GM12891 (cell line): ENCODE data around the gene ALDOA. TPM values are rescaled to one million over a fixed set of nuclear protein-coding genes. Genes with fewer than 3 reads are reported as not detected.
A peak's percentile ranks its signal among the peaks of the same experiment; 100 is the strongest.
"Not testable (repeated sequence)": the region's sequence is repeated elsewhere in the genome, so short reads cannot be mapped to it uniquely, and the experiment has no call there.

ENCODE experiments used
- DNase-seq: peaks from one replicate; pipeline ENCODE4 v3.0.0; 2011; ENCODE audit warnings: low spot score; ENCODE audit not compliant: insufficient read length
- FAIRE-seq: peaks from 2 replicates; lab custom pipeline; 2011; peaks lifted over from hg19 to GRCh38; lab: Jason Lieb, UNC
- PAX5 ChIP-seq: IDR thresholded peaks from 2 replicates; pipeline ENCODE4 v1.6.1; 2011; ENCODE audit warnings: low read length, moderate library complexity, mild to moderate bottlenecking; ENCODE audit not compliant: insufficient read depth, severe bottlenecking
- POLR2A ChIP-seq: IDR thresholded peaks from 2 replicates; pipeline ENCODE4 v1.6.1; 2011; ENCODE audit warnings: low read depth, low read length, control low read depth
- POLR2AphosphoS5 ChIP-seq: IDR thresholded peaks from 2 replicates; pipeline ENCODE4 v1.6.1; 2011; ENCODE audit warnings: low read depth, low read length, control low read depth
- POU2F2 ChIP-seq: IDR thresholded peaks from 2 replicates; pipeline ENCODE4 v1.6.1; 2011; ENCODE audit warnings: low read depth, mild to moderate bottlenecking, control low read depth, low read length, moderate library complexity
- SPI1 ChIP-seq: IDR thresholded peaks from 2 replicates; pipeline ENCODE4 v1.6.1; 2011; ENCODE audit warnings: low read depth, low read length, control low read depth
- TAF1 ChIP-seq: IDR thresholded peaks from 2 replicates; pipeline ENCODE4 v1.6.1; 2011; ENCODE audit warnings: low read depth, low read length, control low read depth
- polyA plus RNA-seq: library from polyadenylated mRNA; unstranded; fragments of >200 nt; gene quantifications from one replicate; pipeline ENCODE4 v1.2.1, GENCODE V29; 2012; ENCODE audit warnings: low read depth, missing spikeins, inconsistent platforms; ENCODE audit not compliant: missing spikeins

ALDOA gene
- polyA plus RNA-seq, result 1,510 TPM

DNA sequence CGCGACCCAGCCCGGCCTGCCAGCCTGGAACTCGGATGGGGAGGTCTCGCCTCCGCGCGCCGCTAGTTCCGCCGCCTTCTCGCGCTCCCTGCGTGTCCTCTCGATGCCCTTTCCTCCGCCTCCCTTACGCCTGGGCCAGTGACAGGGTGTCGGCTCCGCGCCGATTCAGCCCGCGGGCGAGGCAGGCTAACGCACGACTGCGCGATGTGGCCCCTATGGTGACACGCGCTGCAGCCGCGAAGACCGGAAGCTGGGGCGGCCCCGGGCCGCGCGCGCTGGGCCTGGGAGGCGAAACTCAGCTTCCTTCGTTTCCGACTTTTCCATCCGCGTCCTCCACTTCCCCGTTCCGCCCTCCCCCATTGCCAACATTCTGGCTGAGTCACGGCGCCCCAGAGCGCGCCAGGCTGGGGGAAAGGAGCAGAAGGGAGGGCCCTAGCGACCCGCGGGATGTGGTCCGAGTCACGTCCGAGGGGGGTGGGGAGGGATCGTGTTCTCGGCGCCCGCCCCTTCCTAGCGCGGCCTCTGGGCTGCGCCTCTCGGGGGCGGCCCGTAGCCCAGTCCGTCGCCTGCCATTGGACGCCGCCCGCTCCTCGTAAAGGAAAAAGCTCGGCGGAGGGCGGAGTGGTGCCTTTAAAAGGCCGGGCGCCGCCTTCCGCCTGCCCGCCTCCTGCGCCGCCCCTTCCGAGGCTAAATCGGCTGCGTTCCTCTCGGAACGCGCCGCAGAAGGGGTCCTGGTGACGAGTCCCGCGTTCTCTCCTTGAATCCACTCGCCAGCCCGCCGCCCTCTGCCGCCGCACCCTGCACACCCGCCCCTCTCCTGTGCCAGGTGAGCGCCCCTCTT is at the start of gene ALDOA:
ALDOA (plus strand) TSS at position 659 of the 841 bp plus-strand sequence. CDS start 1,138 bp downstream, outside the sequence.
- peak; percentile 92 for FAIRE-seq
- TF ChIP-seq POLR2A (peak; percentile 82), SPI1 (peak; percentile 4; the same call in 1 of the 2 replicates), PAX5 (no peak), POU2F2 (no peak; the same call in 1 of the 2 replicates), TAF1 (peak; percentile 66), POLR2AphosphoS5 (peak; percentile 90)
- peak; percentile 94 for DNase-seq

DNA sequence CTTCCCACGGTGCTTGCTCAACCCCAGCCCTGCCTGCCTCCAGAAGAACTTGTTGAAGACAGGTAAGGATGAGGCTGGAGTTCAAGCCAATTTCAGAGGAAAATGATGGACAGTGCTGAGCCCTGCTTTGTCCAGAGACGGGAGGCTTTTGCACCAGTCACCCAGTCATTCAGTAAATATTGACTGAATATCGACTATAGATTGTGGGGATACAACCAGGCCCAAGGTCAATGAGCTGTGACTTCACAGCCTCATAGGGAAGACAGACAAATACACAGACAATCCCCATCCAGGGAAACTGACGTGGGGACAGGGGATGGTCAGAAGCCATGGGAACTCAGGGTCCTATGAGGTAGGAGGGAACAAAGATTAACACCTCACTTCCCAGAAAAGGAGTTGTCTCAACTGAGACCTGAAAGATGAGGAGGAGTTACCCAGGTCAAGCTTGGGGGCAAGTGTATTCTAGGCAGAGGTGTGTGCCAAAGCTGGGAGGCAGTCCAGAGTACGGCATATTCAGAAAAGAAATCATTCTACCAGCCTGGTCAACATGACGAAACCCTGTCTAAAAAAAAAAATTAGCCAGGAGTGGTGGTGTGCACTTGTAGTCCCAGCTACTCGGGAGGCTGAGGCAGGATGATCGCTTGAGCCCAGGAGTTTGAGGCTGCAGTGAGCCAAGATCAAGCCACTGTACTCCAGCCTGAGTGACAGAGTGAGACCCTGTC is 48.8 kb upstream of the ALDOA start:
- DNase-seq (no peak), FAIRE-seq (no peak)
- TF ChIP-seq POLR2A, result no peak
- TF ChIP-seq TAF1, result no peak
- no peak for TF ChIP-seq SPI1
- no peak for TF ChIP-seq PAX5
- TF ChIP-seq POLR2AphosphoS5, result no peak

DNA sequence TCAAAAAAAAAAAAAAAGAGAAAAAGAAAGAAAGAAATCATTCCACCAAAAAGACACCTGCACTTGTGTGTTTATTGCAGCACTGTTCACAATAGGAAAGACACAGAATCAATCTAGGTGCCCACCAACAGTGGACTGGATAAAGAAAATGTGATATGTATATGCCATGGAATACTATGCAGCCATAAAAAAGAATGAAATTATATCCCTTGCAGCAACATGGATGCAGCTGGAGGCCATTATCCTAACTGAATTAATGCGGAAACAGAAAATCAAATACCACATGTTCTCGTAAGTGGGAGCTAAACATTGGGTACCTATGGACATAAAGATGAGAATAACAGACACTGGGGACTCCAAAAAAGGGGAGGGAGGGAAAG is 48.3 kb upstream of the ALDOA start:
- TF ChIP-seq TAF1 (no peak), PAX5 (no peak), POU2F2 (no peak), POLR2AphosphoS5 (no peak), POLR2A (no peak), SPI1 (no peak)
- DNase-seq, result no peak
- FAIRE-seq, result no peak

DNA sequence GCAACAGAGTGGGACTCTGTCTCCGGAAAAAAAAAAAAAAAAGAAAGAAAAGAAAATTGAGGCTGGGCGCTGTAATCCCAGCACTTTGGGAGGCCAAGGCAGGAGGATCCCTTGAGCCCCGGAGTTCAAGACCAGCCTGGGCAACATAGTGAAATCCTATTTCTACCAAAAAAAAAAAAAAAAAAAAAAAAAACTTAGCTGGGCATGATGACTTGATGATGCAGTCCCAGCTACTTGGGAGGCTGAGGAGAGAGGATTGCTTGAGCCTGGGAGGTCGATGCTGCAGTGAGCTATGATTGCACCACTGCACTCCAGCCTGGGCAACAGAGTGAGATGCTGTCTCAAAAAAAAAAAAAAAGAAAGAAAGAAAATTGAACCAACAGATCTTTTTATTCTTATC is 47.6 kb upstream of the ALDOA start:
- not testable (repeated sequence) for FAIRE-seq

DNA sequence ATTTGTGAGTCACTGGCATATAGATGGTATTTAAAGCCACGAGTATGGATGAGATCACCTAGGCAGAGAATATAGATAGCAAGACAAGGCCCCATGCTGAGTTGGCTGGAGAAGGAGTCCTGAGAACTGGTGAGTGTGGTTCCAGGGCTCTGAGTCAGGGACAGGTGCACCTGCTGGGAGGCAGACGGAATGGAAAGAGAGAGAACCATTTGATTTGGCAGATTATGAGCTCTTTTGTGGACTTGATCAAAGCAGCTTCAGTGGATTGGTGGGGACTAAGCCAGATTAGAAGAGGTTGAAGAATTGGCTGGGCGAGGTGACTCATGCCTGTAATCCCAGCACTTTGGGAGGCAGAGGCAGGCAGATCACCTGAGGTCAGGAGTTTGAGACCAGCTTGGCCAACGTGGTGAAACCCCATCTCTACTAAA is 46.8 kb upstream of the ALDOA start:
- no peak for DNase-seq
- TF ChIP-seq POLR2AphosphoS5 (no peak), POLR2A (no peak), POU2F2 (no peak), SPI1 (no peak), TAF1 (no peak), PAX5 (no peak)
- no peak for FAIRE-seq

More for the DNA sequence above, 47.6 kb upstream of the ALDOA start:
- DNase-seq, result not testable (repeated sequence)

DNA sequence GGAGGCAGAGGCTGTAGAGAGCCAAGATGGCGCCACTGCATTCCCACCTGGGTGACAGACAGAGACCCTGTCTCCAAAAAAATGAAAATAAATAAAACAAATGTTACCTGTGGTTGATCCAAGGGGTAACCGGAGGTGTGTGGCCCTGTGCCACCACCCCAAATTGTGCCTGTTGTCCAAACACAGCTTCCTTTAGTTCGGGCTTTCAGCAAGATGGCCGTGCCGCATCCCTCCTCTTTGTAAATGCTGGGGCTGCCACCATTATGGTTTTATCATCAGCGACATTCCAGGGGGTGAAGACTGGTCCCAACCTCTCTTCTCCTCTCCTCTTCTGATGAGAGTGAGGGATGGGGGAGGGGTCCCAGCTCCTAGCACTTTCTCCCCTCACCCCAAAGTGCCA is 42.7 kb upstream of the ALDOA start, which contains the start of gene C16orf92:
C16orf92 (plus strand) TSS at position 312 of the 400 bp plus-strand sequence. CDS start 143 bp downstream, outside the sequence.
- TF ChIP-seq PAX5, result no peak
- no peak for TF ChIP-seq POU2F2
- TF ChIP-seq SPI1, result no peak
- no peak for TF ChIP-seq POLR2AphosphoS5
- TF ChIP-seq POLR2A, result no peak
- TF ChIP-seq TAF1, result no peak
- FAIRE-seq (no peak), DNase-seq (no peak)

DNA sequence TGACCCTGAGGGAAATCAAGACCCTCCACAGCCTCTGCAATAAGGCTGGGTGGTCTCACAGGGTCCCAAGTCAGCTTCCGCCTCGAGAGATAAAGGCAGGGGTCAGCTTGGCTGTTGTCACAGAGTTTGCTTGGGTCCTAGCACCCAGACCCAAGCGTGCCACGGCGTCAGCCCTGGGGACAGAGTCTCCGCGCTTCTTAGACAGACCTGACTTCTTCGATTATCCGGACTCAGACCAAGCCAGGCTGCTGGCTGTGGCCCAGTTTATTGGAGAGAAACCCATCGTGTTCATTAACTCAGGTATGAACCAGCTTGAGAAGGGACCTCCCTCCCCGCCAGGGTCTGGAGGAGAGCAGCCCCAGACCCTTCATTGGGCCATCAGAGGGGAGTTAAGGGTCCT is 42.0 kb upstream of the ALDOA start:
- no peak for FAIRE-seq
- no peak for TF ChIP-seq TAF1
- no peak for TF ChIP-seq PAX5
- no peak for TF ChIP-seq POLR2A
- no peak for TF ChIP-seq POU2F2
- TF ChIP-seq SPI1, result no peak
- no peak for TF ChIP-seq POLR2AphosphoS5
- no peak for DNase-seq

DNA sequence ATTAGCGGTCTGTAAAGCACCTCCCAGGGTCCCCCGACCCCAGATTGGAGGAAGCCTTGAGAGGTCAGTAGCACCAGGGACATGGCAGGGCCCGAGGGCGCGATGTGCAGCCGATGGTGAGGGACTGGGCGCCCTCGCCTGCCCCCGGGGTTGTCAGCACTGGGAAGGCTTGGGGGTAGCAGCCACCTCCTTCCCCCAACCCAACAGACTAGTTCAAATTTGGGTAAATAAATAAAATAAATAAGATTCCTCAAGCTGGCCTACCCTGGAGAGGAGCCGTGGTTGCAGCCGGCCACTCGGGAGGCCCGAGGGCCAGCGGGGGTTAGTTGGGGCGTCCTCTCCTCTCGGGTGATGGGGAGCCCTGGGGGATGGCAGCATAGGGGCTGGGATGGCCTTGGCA is 41.1 kb upstream of the ALDOA start:
- FAIRE-seq, result no peak
- TF ChIP-seq SPI1 (no peak), PAX5 (no peak), TAF1 (no peak)
- no peak for DNase-seq

DNA sequence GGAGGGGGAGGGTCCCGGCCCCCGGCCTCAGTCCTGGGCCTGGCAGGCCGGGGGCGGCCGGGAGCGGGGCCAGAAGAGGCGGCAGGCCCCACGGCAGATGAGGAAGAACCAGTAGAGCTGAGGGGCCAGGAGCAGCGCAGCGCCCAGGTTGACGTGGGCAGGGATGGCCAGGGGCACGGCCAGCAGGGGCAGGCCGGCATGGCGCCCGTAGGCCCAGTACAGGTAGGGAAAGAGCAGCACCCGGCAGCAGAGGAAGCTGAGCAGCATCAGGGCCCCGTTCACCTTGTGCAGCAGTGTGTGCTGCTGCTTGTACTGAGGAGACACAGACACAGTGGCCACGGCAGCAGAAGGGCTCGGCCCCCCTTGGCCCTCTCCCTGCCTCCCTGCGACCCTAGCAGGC is 40.4 kb upstream of the ALDOA start:
- DNase-seq, result no peak
- TF ChIP-seq POLR2A (no peak), POU2F2 (no peak), POLR2AphosphoS5 (no peak), SPI1 (no peak), TAF1 (no peak)
- no peak for FAIRE-seq

DNA sequence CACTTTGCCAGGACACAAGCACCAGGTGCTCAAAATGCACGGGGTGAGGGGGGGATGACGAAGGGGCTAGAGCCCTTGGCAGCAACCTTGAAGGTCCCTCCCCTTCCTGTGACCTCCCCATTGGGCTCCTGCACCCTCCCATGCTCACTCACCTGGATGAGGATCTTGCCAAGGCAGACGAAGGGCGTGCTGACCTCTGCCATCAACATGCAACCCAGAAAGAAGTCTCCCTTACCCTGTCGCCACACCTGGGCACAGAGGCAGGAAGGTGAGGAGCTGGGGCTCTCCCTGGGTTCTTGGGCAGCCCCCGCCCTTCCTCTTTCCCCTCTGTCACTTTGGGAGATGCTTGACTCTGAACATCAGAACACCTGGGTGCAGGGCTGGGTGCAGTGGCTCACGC is 40.0 kb upstream of the ALDOA start:
- no peak for TF ChIP-seq POLR2AphosphoS5
- TF ChIP-seq POLR2A, result no peak
- TF ChIP-seq SPI1, result no peak
- TF ChIP-seq POU2F2, result no peak
- TF ChIP-seq PAX5, result no peak
- TF ChIP-seq TAF1, result no peak
- no peak for DNase-seq
- no peak for FAIRE-seq
